Transverse colon (tissue), 4 donors: ENCODE data around the gene GDI1. TPM values are rescaled to one million over a fixed set of nuclear protein-coding genes. Genes with fewer than 3 reads are reported as not detected.

Source experiments
- DNase-seq: peaks from one replicate; pipeline ENCODE4 v3.0.0-alpha.2; 2019
- H3K27ac ChIP-seq, 4 donors: fragments of 200-600 bp; sonication (generic); 2 replicates each; pipeline ENCODE4 v1.5.1; 2016 to 2018; ENCODE audit warnings: inconsistent platforms in 4 of 4
- H3K27me3 ChIP-seq: fragments of 200-600 bp; sonication (generic); 2 replicates; pipeline ENCODE4 v1.5.1; 2017; ENCODE audit warnings: inconsistent platforms
- H3K36me3 ChIP-seq, 4 donors: fragments of 200-600 bp; sonication (generic); 2 replicates each; pipeline ENCODE4 v1.5.1; 2017 to 2019; ENCODE audit warnings: inconsistent platforms in 4 of 4
- H3K4me1 ChIP-seq, 4 donors: fragments of 200-600 bp; sonication (generic); 2 replicates each; pipeline ENCODE4 v1.5.1; 2017 to 2020; ENCODE audit warnings: inconsistent platforms in 4 of 4
- H3K4me3 ChIP-seq, 4 donors: fragments of 200-600 bp; sonication (generic); 1 replicate in 1 of 4; 2 replicates in 3 of 4; pipeline versions ENCODE4 v1.5.1 to v1.6.1; 2017 to 2019; ENCODE audit warnings: inconsistent platforms in 4 of 4
- H3K9me3 ChIP-seq, 2 donors: fragments of 200-600 bp; sonication (generic); 2 replicates each; pipeline ENCODE4 v1.5.1; 2017 to 2019; ENCODE audit warnings: inconsistent platforms in 2 of 2
- EP300 ChIP-seq: sonication (generic); formaldehyde crosslinking; IDR thresholded peaks from one replicate; pipeline ENCODE4 v1.6.1; 2017; ENCODE audit warnings: antibody characterized with exemption, low read depth
- POLR2A ChIP-seq: fragments of 450-650 bp; IDR thresholded peaks from one replicate; pipeline ENCODE4 v1.6.1; 2016; ENCODE audit warnings: antibody characterized with exemption, mild to moderate bottlenecking, moderate library complexity
- POLR2AphosphoS5 ChIP-seq, 3 donors: sonication (generic); formaldehyde crosslinking; IDR thresholded peaks; one replicate each; pipeline ENCODE4 v1.6.1; 2016; ENCODE audit warnings: antibody characterized with exemption in 3 of 3
- WGBS, 2 donors: methylation state at CpG; one replicate each; pipeline ENCODE4 v1.1.5; 2018; ENCODE audit warnings: low coverage in 1 of 2; 5-methylcytosine and 5-hydroxymethylcytosine counted together
- in situ Hi-C, 4 donors: fragments of 200-750 bp; cut with MboI; loops; one replicate each; pipeline versions ENCODE4 v1.15.0 to v1.15.1; 2017; ENCODE audit warnings: low sequenced_read_pairs in 3 of 4, low pct_ligation_motif_present in 1 of 4, low pct_unique_long_range_greater_than_20kb in 1 of 4
- intact Hi-C: fragments of 100-400 bp; cut with DNase I; formaldehyde crosslinking; loops from one replicate; pipeline ENCODE4 v1.15.1; 2023; ENCODE audit warnings: low total_unique reads
- total RNA-seq, 4 donors: library from RNA; depleted of rRNA; stranded (reverse); fragments of >200 nt; gene quantifications; one replicate each; pipeline ENCODE4 v1.1.0, GENCODE V29; 2016
- TF ChIP-seq, protein P1 (sequence below), 5 experiments: fragments of 200-600 bp in 3 of 5; fragments of 450-650 bp in 2 of 5; sonication (generic) in 3 of 5; IDR thresholded peaks; 1 replicate in 2 of 5; 2 replicates in 3 of 5; pipeline ENCODE4 v1.5.1; 2016 to 2017; ENCODE audit warnings: antibody characterized with exemption in 5 of 5, inconsistent platforms in 3 of 5, mild to moderate bottlenecking in 2 of 5, moderate library complexity in 1 of 5

The GDI1 gene
- total RNA-seq, 4 donors from 2014 or later: 86.6 to 173 (median 119) TPM

DNA sequence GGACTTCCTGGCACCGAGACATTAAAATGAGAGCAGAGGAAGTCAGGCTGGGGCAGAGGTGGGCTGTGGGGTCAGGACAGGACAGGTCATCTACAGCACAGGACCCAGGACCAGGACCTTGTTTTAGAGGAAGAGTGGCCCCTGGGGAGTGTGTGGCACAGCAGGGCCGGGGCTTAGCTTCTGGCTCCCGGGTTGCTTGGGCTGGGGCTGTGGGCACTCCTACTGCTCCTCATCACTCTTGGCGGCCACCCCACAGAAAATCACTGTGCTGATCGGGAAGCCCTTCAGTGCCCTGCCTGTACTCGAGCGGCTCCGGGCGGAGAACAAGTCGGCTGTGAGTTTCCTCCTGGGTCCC is 16.6 kb upstream of the GDI1 start:
- intact Hi-C loops: no loop called here
- H3K9me3 ChIP-seq: no peaks in the 10 kb centered on the region
- no peaks in the 10 kb centered on the region for H3K4me1 ChIP-seq
- DNase-seq: no peak
- TF ChIP-seq POLR2AphosphoS5 (IDR thresholded peaks at IDR 0.05): no peak
- no peak for TF ChIP-seq POLR2A
- TF ChIP-seq, protein P1, sequence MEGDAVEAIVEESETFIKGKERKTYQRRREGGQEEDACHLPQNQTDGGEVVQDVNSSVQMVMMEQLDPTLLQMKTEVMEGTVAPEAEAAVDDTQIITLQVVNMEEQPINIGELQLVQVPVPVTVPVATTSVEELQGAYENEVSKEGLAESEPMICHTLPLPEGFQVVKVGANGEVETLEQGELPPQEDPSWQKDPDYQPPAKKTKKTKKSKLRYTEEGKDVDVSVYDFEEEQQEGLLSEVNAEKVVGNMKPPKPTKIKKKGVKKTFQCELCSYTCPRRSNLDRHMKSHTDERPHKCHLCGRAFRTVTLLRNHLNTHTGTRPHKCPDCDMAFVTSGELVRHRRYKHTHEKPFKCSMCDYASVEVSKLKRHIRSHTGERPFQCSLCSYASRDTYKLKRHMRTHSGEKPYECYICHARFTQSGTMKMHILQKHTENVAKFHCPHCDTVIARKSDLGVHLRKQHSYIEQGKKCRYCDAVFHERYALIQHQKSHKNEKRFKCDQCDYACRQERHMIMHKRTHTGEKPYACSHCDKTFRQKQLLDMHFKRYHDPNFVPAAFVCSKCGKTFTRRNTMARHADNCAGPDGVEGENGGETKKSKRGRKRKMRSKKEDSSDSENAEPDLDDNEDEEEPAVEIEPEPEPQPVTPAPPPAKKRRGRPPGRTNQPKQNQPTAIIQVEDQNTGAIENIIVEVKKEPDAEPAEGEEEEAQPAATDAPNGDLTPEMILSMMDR (IDR thresholded peaks at IDR 0.05): no peak
- no peak for TF ChIP-seq EP300
- no peaks in the 10 kb centered on the region for H3K36me3 ChIP-seq
- no peaks in the 10 kb centered on the region for H3K27me3 ChIP-seq
- 90% methylated on average over 10 of the region's 10 CpGs; no CpG with 5 or more reads in 1 of the 2 donors for WGBS, 2 donors
- no peak overlapping the region for H3K4me3 ChIP-seq
- in situ Hi-C loops: loop anchor here in 3 of 4 donors (25.0 kb wide), 1 partner anchor 117 kb away; the partner anchor contains the start of genes G6PD (in 3 of the 3) and IKBKG (in 3 of the 3)
- no peak overlapping the region for H3K27ac ChIP-seq

DNA sequence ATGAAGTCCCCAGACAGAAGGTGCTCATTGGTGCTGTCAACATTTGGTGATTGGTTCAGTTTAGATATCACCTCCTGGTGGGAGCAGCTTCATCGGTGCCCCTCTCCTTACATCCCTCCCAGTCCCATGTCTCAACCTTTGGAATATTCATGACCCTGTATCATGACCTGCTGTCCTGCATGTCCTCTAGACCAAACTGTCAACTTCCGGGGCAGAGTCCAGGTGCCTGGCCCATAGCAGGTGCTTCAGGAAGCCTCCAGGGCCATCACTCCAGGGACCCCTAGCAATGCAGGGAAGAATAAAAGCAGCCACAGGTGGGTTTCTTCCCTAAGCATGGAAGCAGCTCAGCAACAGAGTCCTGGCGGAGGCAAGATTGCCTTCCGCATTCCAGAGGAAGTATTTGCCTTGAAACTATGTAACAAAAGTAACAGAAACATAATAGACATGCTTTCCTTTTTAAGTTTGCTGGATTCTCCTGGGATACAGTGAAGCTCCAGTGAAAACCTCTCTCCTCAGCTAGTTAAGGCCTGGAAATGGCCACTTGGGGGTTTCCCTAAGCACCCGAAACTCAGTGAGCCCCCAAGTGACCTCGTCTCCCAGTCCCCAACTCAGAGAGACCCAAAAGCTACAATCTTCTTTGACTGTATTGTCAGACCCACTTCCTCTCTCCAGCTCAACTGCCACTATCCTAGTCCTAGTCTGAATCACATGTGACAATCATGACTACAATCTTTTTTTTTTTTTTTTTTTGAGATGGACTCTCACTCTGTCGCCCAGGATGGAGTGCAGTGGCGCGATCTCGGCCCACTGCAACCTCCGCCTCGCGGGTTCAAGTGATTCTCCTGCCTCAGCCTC is 9.8 kb upstream of the GDI1 start:
- intact Hi-C loops (no loop called here), in situ Hi-C loops (no loop called here)
- Histone ChIP-seq H3K4me1 (peaks cover 0 to 15% (median 4%) of the 10 kb centered on the region in 4 donors), H3K4me3 (no peak overlapping the region), H3K9me3 (no peaks in the 10 kb centered on the region), H3K36me3 (no peaks in the 10 kb centered on the region), H3K27ac (no peak overlapping the region), H3K27me3 (no peaks in the 10 kb centered on the region)
- TF ChIP-seq, protein P1 (IDR thresholded peaks at IDR 0.05): no peak
- TF ChIP-seq EP300 (no peak), POLR2AphosphoS5 (IDR thresholded peaks at IDR 0.05) (no peak), POLR2A (no peak)
- DNase-seq: no peak
- 87% methylated on average over 13 of the region's 13 CpGs; no CpG with 5 or more reads in 1 of the 2 donors for WGBS, 2 donors

DNA sequence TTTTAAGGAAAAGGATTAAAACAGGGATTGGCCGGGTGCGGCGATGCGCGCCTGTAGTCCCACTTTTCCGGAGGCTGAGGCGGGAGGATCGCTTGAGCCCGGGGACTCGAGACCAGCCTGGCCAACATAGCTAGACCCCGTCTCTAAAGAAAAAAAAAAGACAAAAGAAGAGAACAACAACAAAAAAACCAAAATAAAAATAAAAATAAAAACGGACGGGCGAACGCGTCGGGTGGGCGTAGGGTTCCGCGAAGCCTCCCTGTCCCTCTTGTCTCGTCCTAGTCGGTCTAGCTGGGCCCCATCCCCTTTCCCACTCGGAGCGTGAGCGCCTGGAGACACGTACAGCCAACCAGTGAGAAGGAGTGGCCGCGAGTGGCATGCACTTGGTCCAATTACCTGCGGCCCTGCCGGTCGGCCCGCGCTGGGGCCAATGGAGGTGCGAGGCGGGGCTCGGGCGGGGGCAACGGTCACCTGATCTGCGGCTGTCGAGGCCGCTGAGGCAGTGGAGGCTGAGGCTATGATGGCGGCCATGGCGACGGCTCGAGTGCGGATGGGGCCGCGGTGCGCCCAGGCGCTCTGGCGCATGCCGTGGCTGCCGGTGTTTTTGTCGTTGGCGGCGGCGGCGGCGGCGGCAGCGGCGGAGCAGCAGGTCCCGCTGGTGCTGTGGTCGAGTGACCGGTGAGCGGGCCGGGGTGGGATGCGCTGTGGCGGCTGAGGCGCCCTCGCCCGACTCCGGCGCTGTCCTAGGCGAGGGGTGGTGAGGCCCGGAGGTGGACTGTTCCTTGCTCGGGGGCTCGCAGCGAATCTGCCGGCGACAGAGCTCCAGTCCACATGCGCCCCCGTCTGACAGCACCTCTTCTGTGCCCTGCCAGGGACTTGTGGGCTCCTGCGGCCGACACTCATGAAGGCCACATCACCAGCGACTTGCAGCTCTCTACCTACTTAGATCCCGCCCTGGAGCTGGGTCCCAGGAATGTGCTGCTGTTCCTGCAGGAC is 8.5 kb upstream of the GDI1 start, which contains the start of gene ATP6AP1:
Gene ATP6AP1 (plus strand): TSS at position 502 of the 996 bp plus-strand sequence. CDS start 16 bp downstream, at position 518.
- DNase-seq: peak; percentile 93
- no peaks in the 10 kb centered on the region for H3K9me3 ChIP-seq
- H3K27ac ChIP-seq: peak within 1 kb of the TSS; percentile 81 to 89 (median 86)
- peaks cover 0 to 15% (median 4%) of the 10 kb centered on the region in 4 donors for H3K4me1 ChIP-seq
- WGBS, 2 donors: 47% methylated on average over 83 of the region's 87 CpGs; no CpG with 5 or more reads in 1 of the 2 donors
- no peaks in the 10 kb centered on the region for H3K36me3 ChIP-seq
- intact Hi-C loops: no loop called here
- in situ Hi-C loops: no loop called here
- H3K27me3 ChIP-seq: no peaks in the 10 kb centered on the region
- TF ChIP-seq, protein P1 (IDR thresholded peaks at IDR 0.05): no peak
- TF ChIP-seq EP300 (no peak), POLR2AphosphoS5 (IDR thresholded peaks at IDR 0.05) (peak; percentile 73 to 76 (median 75)), POLR2A (peak; percentile 74)
- peak within 1 kb of the TSS; percentile 55 to 92 (median 74) for H3K4me3 ChIP-seq
